Neuronal stem cell (in vitro differentiated cells): ENCODE results near the gene STK39.
A peak's percentile ranks its signal among the peaks of the same experiment; 100 is the strongest.

Experiments used
- DNase-seq: peaks from one replicate; pipeline ENCODE4 v3.0.0-alpha.2; 2013; ENCODE audit warnings: low spot score
- H2AFZ ChIP-seq: one replicate; pipeline ENCODE4 v1.6.1; 2013; ENCODE audit warnings: mild to moderate bottlenecking, low read length, inconsistent platforms
- H2AK5ac ChIP-seq: 2 replicates; pipeline ENCODE4 v1.6.1; 2013; ENCODE audit warnings: low read depth, mild to moderate bottlenecking, inconsistent platforms, low read length, moderate library complexity, mixed read lengths
- H2BK120ac ChIP-seq: 2 replicates; pipeline ENCODE4 v1.6.1; 2013; ENCODE audit warnings: low read depth, mild to moderate bottlenecking, inconsistent platforms, low read length, moderate library complexity, mixed read lengths
- H2BK12ac ChIP-seq: one replicate; pipeline ENCODE4 v1.6.1; 2013; ENCODE audit warnings: low read length, inconsistent platforms
- H2BK15ac ChIP-seq: 2 replicates; pipeline ENCODE4 v1.6.1; 2013; ENCODE audit warnings: mild to moderate bottlenecking, low read length, inconsistent platforms, mixed read lengths
- H2BK5ac ChIP-seq: one replicate; pipeline ENCODE4 v1.6.1; 2013; ENCODE audit warnings: inconsistent platforms, mild to moderate bottlenecking, low read length, moderate library complexity
- H3K14ac ChIP-seq: one replicate; pipeline ENCODE4 v1.6.1; 2013; ENCODE audit warnings: low read length, inconsistent platforms
- H3K18ac ChIP-seq: 2 replicates; pipeline ENCODE4 v1.6.1; 2013; ENCODE audit warnings: low read length, inconsistent platforms
- H3K23ac ChIP-seq: 2 replicates; pipeline ENCODE4 v1.6.1; 2013; ENCODE audit warnings: low read depth, mild to moderate bottlenecking, mixed read lengths, low read length, inconsistent platforms; ENCODE audit not compliant: poor library complexity
- H3K27ac ChIP-seq: replicated peaks from 3 replicates; pipeline ENCODE4 v1.5.1; 2013; ENCODE audit warnings: low read length, inconsistent platforms
- H3K27me3 ChIP-seq, 3 experiments: 2 replicates each; pipeline ENCODE4 v1.6.1; 2013; ENCODE audit warnings: low read length in 3 of 3, mild to moderate bottlenecking in 2 of 3, inconsistent platforms in 1 of 3, low read depth in 1 of 3, mixed read lengths in 1 of 3, moderate library complexity in 1 of 3; ENCODE audit not compliant: control insufficient read depth in 3 of 3, insufficient read depth in 3 of 3
- H3K36me3 ChIP-seq, 2 donors: replicated peaks in 1 of 2; 2 replicates each; pipeline ENCODE4 v1.6.1; 2013; ENCODE audit warnings: low read length in 2 of 2; ENCODE audit not compliant: control insufficient read depth in 2 of 2, insufficient read depth in 2 of 2
- H3K4ac ChIP-seq: 2 replicates; pipeline ENCODE4 v1.6.1; 2013; ENCODE audit warnings: inconsistent platforms, mild to moderate bottlenecking, low read length, moderate library complexity
- H3K4me1 ChIP-seq, 2 donors: 1 replicate in 1 of 2; 2 replicates in 1 of 2; pipeline ENCODE4 v1.6.1; 2013; ENCODE audit warnings: low read length in 2 of 2, low read depth in 1 of 2; ENCODE audit not compliant: control insufficient read depth in 2 of 2, insufficient read depth in 1 of 2
- H3K4me2 ChIP-seq: one replicate; pipeline ENCODE4 v1.6.1; 2013; ENCODE audit warnings: mild to moderate bottlenecking, low read length, inconsistent platforms; ENCODE audit not compliant: insufficient read depth, poor library complexity, severe bottlenecking
- H3K4me3 ChIP-seq, 2 donors: 2 replicates each; pipeline ENCODE4 v1.5.1; 2013; ENCODE audit warnings: low read length in 2 of 2, mild to moderate bottlenecking in 2 of 2, inconsistent platforms in 1 of 2, moderate library complexity in 1 of 2
- H3K79me1 ChIP-seq: one replicate; pipeline ENCODE4 v1.6.1; 2013; ENCODE audit warnings: low read depth, mild to moderate bottlenecking, inconsistent platforms, low read length, moderate library complexity
- H3K9ac ChIP-seq: one replicate; pipeline ENCODE4 v1.6.1; 2013; ENCODE audit warnings: mild to moderate bottlenecking, low read depth, low read length, inconsistent platforms; ENCODE audit not compliant: poor library complexity
- H3K9me3 ChIP-seq, 2 donors: replicated peaks in 1 of 2; 2 replicates each; pipeline versions ENCODE3 to v1.6.1; 2013; ENCODE audit warnings: low read length in 2 of 2, mild to moderate bottlenecking in 2 of 2, inconsistent platforms in 1 of 2, low read depth in 1 of 2, mixed read lengths in 1 of 2, moderate library complexity in 1 of 2; ENCODE audit not compliant: control insufficient read depth in 2 of 2, insufficient read depth in 1 of 2
- H4K8ac ChIP-seq: one replicate; pipeline ENCODE4 v1.6.1; 2013; ENCODE audit warnings: low read depth, mild to moderate bottlenecking, inconsistent platforms, low read length, moderate library complexity
- H4K91ac ChIP-seq: one replicate; pipeline ENCODE4 v1.6.1; 2013; ENCODE audit warnings: low read length, low read depth, mild to moderate bottlenecking, inconsistent platforms; ENCODE audit not compliant: poor library complexity
- WGBS, 2 donors: extraction: QIAGEN DNeasy Blood & Tissue Kit; methylation state at CpG; one replicate each; pipeline ENCODE4 v1.1.7; 2013; ENCODE audit warnings: missing lambda C conversion rate in 2 of 2, mixed read lengths in 1 of 2; ENCODE audit not compliant: insufficient read length in 2 of 2, insufficient replicate concordance in 1 of 2; ENCODE audit errors: extremely low coverage in 2 of 2; 5-methylcytosine and 5-hydroxymethylcytosine counted together

STK39 gene

GRCh38 chr2:168079236-168079635 is 168.2 kb downstream of the STK39 start:
- Histone ChIP-seq H3K79me1 (no peaks in the 10 kb centered on the region), H3K4ac (no peak overlapping the region), H3K4me2 (no peak overlapping the region), H3K23ac (no peak overlapping the region), H3K18ac (peak overlapping the region; percentile 20), H3K27ac (no peak overlapping the region), H3K4me3 (no peak overlapping the region), H3K36me3 (peaks cover 1 to 17% of the 10 kb centered on the region in 2 donors), H3K4me1 (peaks cover 4 to 7% of the 10 kb centered on the region in 2 donors), H4K8ac (no peak overlapping the region), H2BK120ac (no peak overlapping the region), H2AFZ (no peak overlapping the region), H2BK12ac (no peak overlapping the region), H3K14ac (no peak overlapping the region), H4K91ac (no peak overlapping the region), H3K9me3 (peaks cover 2 to 19% of the 10 kb centered on the region in 2 donors), H2BK5ac (no peak overlapping the region), H2BK15ac (no peak overlapping the region), H3K27me3 (no peaks in the 10 kb centered on the region), H3K9ac (peak overlapping the region; percentile 36), H2AK5ac (peak overlapping the region; percentile 12)
- WGBS, 2 donors, result no CpG with 5 or more reads among the region's 3 CpGs
- DNase-seq, result no peak

GRCh38 chr2:168076731-168077130 is 170.7 kb downstream of the STK39 start:
- Histone ChIP-seq H2BK5ac (no peak overlapping the region), H3K4ac (no peak overlapping the region), H3K9ac (no peak overlapping the region), H3K27me3 (no peaks in the 10 kb centered on the region), H3K18ac (no peak overlapping the region), H3K79me1 (no peaks in the 10 kb centered on the region), H3K9me3 (peaks cover 2 to 10% of the 10 kb centered on the region in 2 donors), H2AFZ (no peak overlapping the region), H2BK120ac (no peak overlapping the region), H3K4me3 (no peak overlapping the region), H2BK12ac (no peak overlapping the region), H3K23ac (no peak overlapping the region), H3K36me3 (peaks cover 1 to 38% of the 10 kb centered on the region in 2 donors), H3K27ac (no peak overlapping the region), H4K91ac (no peak overlapping the region), H3K14ac (no peak overlapping the region), H2BK15ac (no peak overlapping the region), H2AK5ac (no peak overlapping the region), H3K4me2 (no peak overlapping the region), H3K4me1 (no peaks in the 10 kb centered on the region), H4K8ac (no peak overlapping the region)
- DNase-seq, result no peak
- WGBS, 2 donors, result no CpG with 5 or more reads among the region's 3 CpGs

- H3K18ac ChIP-seq, result no peak overlapping the region
- H3K27ac ChIP-seq, result no peak overlapping the region
- H2BK12ac ChIP-seq, result no peak overlapping the region
- no peak overlapping the region for H2BK120ac ChIP-seq
- H3K79me1 ChIP-seq, result no peaks in the 10 kb centered on the region
- H3K9me3 ChIP-seq, result peaks cover 2 to 4% of the 10 kb centered on the region in 2 donors
- no peak for DNase-seq
- no peak overlapping the region for H3K4me2 ChIP-seq
- H3K23ac ChIP-seq, result no peak overlapping the region
- no CpG with 5 or more reads among the region's 2 CpGs for WGBS, 2 donors
- H3K27me3 ChIP-seq, result no peaks in the 10 kb centered on the region
- H3K4ac ChIP-seq, result no peak overlapping the region
- H3K4me1 ChIP-seq, result no peaks in the 10 kb centered on the region
- H2BK5ac ChIP-seq, result no peak overlapping the region
- no peak overlapping the region for H3K4me3 ChIP-seq
- no peak overlapping the region for H4K91ac ChIP-seq
- no peak overlapping the region for H2AK5ac ChIP-seq
- no peak overlapping the region for H2AFZ ChIP-seq
- no peak overlapping the region for H3K9ac ChIP-seq
- peaks cover 0 to 43% of the 10 kb centered on the region in 2 donors for H3K36me3 ChIP-seq
- no peak overlapping the region for H4K8ac ChIP-seq
- no peak overlapping the region for H2BK15ac ChIP-seq
- H3K14ac ChIP-seq, result no peak overlapping the region
These were observed 171.9 kb downstream of the STK39 start for GRCh38 chr2:168075446-168075845.

- peaks cover 0 to 3% of the 10 kb centered on the region in 2 donors for H3K9me3 ChIP-seq
- H3K4ac ChIP-seq, result no peak overlapping the region
- H3K4me3 ChIP-seq, result no peak overlapping the region
- H3K27me3 ChIP-seq, result no peaks in the 10 kb centered on the region
- H2AK5ac ChIP-seq, result no peak overlapping the region
- WGBS, 2 donors, result no CpG with 5 or more reads among the region's 1 CpG
- no peak overlapping the region for H3K9ac ChIP-seq
- no peaks in the 10 kb centered on the region for H3K4me1 ChIP-seq
- no peak overlapping the region for H2BK15ac ChIP-seq
- H2BK5ac ChIP-seq, result no peak overlapping the region
- no peak overlapping the region for H3K14ac ChIP-seq
- H3K27ac ChIP-seq, result no peak overlapping the region
- peaks cover 0 to 60% of the 10 kb centered on the region in 2 donors for H3K36me3 ChIP-seq
- H4K91ac ChIP-seq, result no peak overlapping the region
- H2BK12ac ChIP-seq, result no peak overlapping the region
- no peak for DNase-seq
- H2AFZ ChIP-seq, result no peak overlapping the region
- no peaks in the 10 kb centered on the region for H3K79me1 ChIP-seq
- no peak overlapping the region for H3K4me2 ChIP-seq
- H4K8ac ChIP-seq, result no peak overlapping the region
- no peak overlapping the region for H3K23ac ChIP-seq
- H2BK120ac ChIP-seq, result no peak overlapping the region
- no peak overlapping the region for H3K18ac ChIP-seq
These were observed 174.6 kb downstream of the STK39 start for GRCh38 chr2:168072626-168073303.
